GM12878 (cell line): Measurements from ENCODE around the gene CDH4. TPM values are rescaled to one million over a fixed set of nuclear protein-coding genes. Genes with fewer than 3 reads are reported as not detected.

Source experiments
- ATAC-seq: fragments of 200-7000 bp; cut with Tn5 transposase; 3 replicates; pipeline ENCODE4 v1.9.1; 2020; ENCODE audit warnings: mild to moderate bottlenecking, moderate library complexity
- BruUV-seq: library from RNA; stranded (reverse); fragments of 400-500 nt; replicated peaks from 2 replicates; lab custom pipeline; 2021; lab: Mats Ljungman, UMichigan
- CTCF ChIA-PET: fragments of 300-600 bp; sonication (Branson Sonifier 250); formaldehyde crosslinking; extraction: SDS; loops from one replicate; lab custom pipeline; 2021; ENCODE audit warnings: inconsistent platforms; lab: Yijun Ruan, JAX
- POLR2A ChIA-PET: fragments of 350-600 bp; formaldehyde crosslinking; extraction: SDS; loops from one replicate; lab custom pipeline; 2021; ENCODE audit warnings: inconsistent platforms; lab: Charles Lee
- RAD21 ChIA-PET: fragments of 300-600 bp; sonication (Branson Sonifier 250); formaldehyde crosslinking; loops from one replicate; lab custom pipeline; 2023; ENCODE audit warnings: antibody characterized with exemption; ENCODE audit not compliant: unreplicated experiment; lab: Charles Lee
- SMC1A ChIA-PET: fragments of 300-600 bp; sonication (Branson Sonifier 250); formaldehyde crosslinking; loops from one replicate; lab custom pipeline; 2023; ENCODE audit not compliant: unreplicated experiment, uncharacterized antibody; lab: Charles Lee
- DNase-seq: peaks from one replicate; pipeline ENCODE4 v3.0.0-alpha.2; 2011; ENCODE audit warnings: low read depth, low spot score
- FAIRE-seq: peaks from 3 replicates; lab custom pipeline; 2011; peaks lifted over from hg19 to GRCh38; lab: Jason Lieb, UNC
- H2AFZ ChIP-seq: 2 replicates; pipeline ENCODE4 v1.6.0; 2011; ENCODE audit warnings: low read depth, low read length, control low read depth; ENCODE audit not compliant: control insufficient read depth
- H3K27ac ChIP-seq: 2 replicates; pipeline ENCODE4 v1.5.1; 2011; ENCODE audit warnings: control low read depth; ENCODE audit not compliant: control insufficient read depth, insufficient read depth
- H3K27me3 ChIP-seq, 2 experiments: replicated peaks in 1 of 2; 2 replicates each; pipeline versions ENCODE4 v1.6.0 to v1.6.1; 2011; ENCODE audit warnings: low read length in 1 of 2; ENCODE audit not compliant: control insufficient read depth in 2 of 2, insufficient read depth in 2 of 2
- H3K36me3 ChIP-seq, 2 experiments: 2 replicates each; pipeline ENCODE4 v1.5.1; 2011; ENCODE audit warnings: low read length in 1 of 2; ENCODE audit not compliant: control insufficient read depth in 2 of 2, insufficient read depth in 2 of 2
- H3K4me1 ChIP-seq: 2 replicates; pipeline ENCODE4 v1.6.1; 2011; ENCODE audit warnings: mild to moderate bottlenecking, low read length, moderate library complexity, mixed read lengths; ENCODE audit not compliant: control insufficient read depth, insufficient read depth
- H3K4me2 ChIP-seq: 2 replicates; pipeline ENCODE4 v1.6.0; 2011; ENCODE audit warnings: control low read depth; ENCODE audit not compliant: control insufficient read depth, insufficient read depth
- H3K4me3 ChIP-seq: fragments of 200-600 bp; sonication (generic); 2 replicates; pipeline ENCODE4 v1.5.1; 2016
- H3K79me2 ChIP-seq: 2 replicates; pipeline ENCODE4 v1.6.0; 2011; ENCODE audit warnings: low read length; ENCODE audit not compliant: control insufficient read depth, insufficient read depth
- H3K9ac ChIP-seq: 2 replicates; pipeline ENCODE4 v1.8.0; 2011; ENCODE audit warnings: low read length, control low read depth, mixed read lengths; ENCODE audit not compliant: control insufficient read depth, insufficient read depth
- H3K9me3 ChIP-seq: replicated peaks from 3 replicates; pipeline ENCODE4 v1.5.1; 2011; ENCODE audit warnings: mild to moderate bottlenecking, low read length; ENCODE audit not compliant: control insufficient read depth, insufficient read depth
- H4K20me1 ChIP-seq: 2 replicates; pipeline ENCODE4 v1.6.0; 2011; ENCODE audit not compliant: control insufficient read depth, insufficient read depth
- BACH1 ChIP-seq: fragments of 450-650 bp; IDR thresholded peaks from 2 replicates; pipeline ENCODE4 v1.6.1; 2017; ENCODE audit warnings: mild to moderate bottlenecking, borderline replicate concordance
- CBFB ChIP-seq: IDR thresholded peaks from 2 replicates; pipeline ENCODE4 v1.6.1; 2016; ENCODE audit warnings: antibody characterized with exemption, low read depth
- CHD4 ChIP-seq: fragments of 200-600 bp; sonication (generic); IDR thresholded peaks from 2 replicates; pipeline ENCODE4 v1.6.1; 2016; ENCODE audit warnings: mild to moderate bottlenecking
- CREB1 ChIP-seq: IDR thresholded peaks from 2 replicates; pipeline ENCODE4 v1.6.1; 2012; ENCODE audit warnings: low read depth, mild to moderate bottlenecking, inconsistent platforms
- CTCF ChIP-seq, 3 experiments: IDR thresholded peaks in 2 of 3; conservative IDR thresholded peaks in 1 of 3; 2 replicates each; pipeline ENCODE4 v1.5.1; 2011; ENCODE audit warnings: low read depth in 3 of 3, low read length in 3 of 3, mild to moderate bottlenecking in 3 of 3, control low read depth in 2 of 3, moderate library complexity in 2 of 3, inconsistent platforms in 1 of 3, mixed read lengths in 1 of 3; ENCODE audit not compliant: control insufficient read depth in 2 of 3, insufficient read depth in 1 of 3; ENCODE audit errors: extremely low read depth in 1 of 3
- E4F1 ChIP-seq: fragments of 450-650 bp; IDR thresholded peaks from 2 replicates; pipeline ENCODE4 v1.6.1; 2018; ENCODE audit warnings: borderline replicate concordance, mild to moderate bottlenecking; ENCODE audit not compliant: partially characterized antibody
- EED ChIP-seq: sonication (generic); IDR thresholded peaks from 2 replicates; pipeline ENCODE4 v1.6.1; 2016; ENCODE audit warnings: antibody characterized with exemption, low read depth
- KAT2A ChIP-seq: conservative IDR thresholded peaks from 2 replicates; pipeline ENCODE4 v1.6.1; 2011; ENCODE audit warnings: low read depth, low read length; ENCODE audit not compliant: control insufficient read depth
- WRNIP1 ChIP-seq: IDR thresholded peaks from 2 replicates; pipeline ENCODE4 v1.6.1; 2011; ENCODE audit warnings: low read depth, low read length, improper control_type of control experiment, borderline replicate concordance
- WGBS: methylation state at CpG from one replicate; pipeline ENCODE4 v1.1.6; 2016; ENCODE audit warnings: low lambda C conversion rate; ENCODE audit not compliant: insufficient replicate concordance, insufficient coverage; ENCODE audit errors: missing lambda C conversion rate; 5-methylcytosine and 5-hydroxymethylcytosine counted together
- in situ Hi-C: fragments of 300-500 bp; cut with MboI; formaldehyde crosslinking; loops from 9 replicates; pipeline ENCODE4 v1.14.3; 2018; ENCODE audit warnings: mixed read lengths
- intact Hi-C: fragments of 100-400 bp; cut with micrococcal nuclease; formaldehyde crosslinking; loops from one replicate; pipeline ENCODE4 v1.14.2; 2022; ENCODE audit not compliant: unreplicated experiment
- polyA plus RNA-seq, 11 experiments: library from polyadenylated mRNA; depleted of rRNA in 4 of 11; unstranded in 6 of 11; stranded (reverse) in 5 of 11; fragments of >200 nt; fragmentation: Nextera tagmentation in 4 of 11; fragmentation: Illumina TruSeq in 1 of 11; extraction: Ambion mirVana in 4 of 11; extraction: Trizol in 1 of 11; gene quantifications; 1 replicate in 1 of 11; 2 replicates in 10 of 11; pipeline versions ENCODE4 v1.2.1 to v1.2.3, GENCODE V29; 2011 to 2016; ENCODE audit warnings: inconsistent platforms in 2 of 11, missing spikeins in 2 of 11, low read depth in 1 of 11
- total RNA-seq, 4 experiments: library from RNA; depleted of rRNA in 3 of 4; stranded (reverse); fragments of >200 nt in 3 of 4; fragmentation: Illumina TruSeq in 1 of 4; extraction: Trizol in 1 of 4; gene quantifications; 2 replicates each; pipeline versions ENCODE4 v1.2.1 to v1.2.3, GENCODE V29; 2013 to 2021

The CDH4 gene
- total and polyA plus RNA-seq, 10 of the 15 experiments (the other 5 are each of a cell fraction or from before 2014, with no cell fraction given) = not detected

- intact Hi-C loops (no loop called here), in situ Hi-C loops (no loop called here)
- TF ChIP-seq BACH1 (no peak), WRNIP1 (no peak), CTCF (IDR thresholded peaks at IDR 0.05 in 2 of 3, conservative IDR thresholded peaks at IDR 0.05 in 1 of 3; ENCODE audit: control insufficient read depth in 2 of 3, extremely low read depth in 1 of 3, insufficient read depth in 1 of 3, low read depth in 3 of 3, low read length in 3 of 3) (no peak), CBFB (no peak), CREB1 (no peak), KAT2A (no peak), CHD4 (no peak), EED (no peak), E4F1 (no peak)
- Histone ChIP-seq H3K4me2 (no peak overlapping the region), H3K9me3 (no peaks in the 10 kb centered on the region; the same call in 2 of the 3 replicates), H3K27ac (no peak overlapping the region), H2AFZ (no peak overlapping the region), H3K36me3 (no peaks in the 10 kb centered on the region), H3K27me3 (no peaks in the 10 kb centered on the region), H3K4me1 (no peaks in the 10 kb centered on the region), H4K20me1 (no peaks in the 10 kb centered on the region), H3K4me3 (no peak overlapping the region), H3K79me2 (no peaks in the 10 kb centered on the region), H3K9ac (no peak overlapping the region)
- POLR2A ChIA-PET = no interaction called here
- no peak for FAIRE-seq
- BruUV-seq = no TSS peak
- CTCF ChIA-PET = no interaction called here
- DNase-seq = no peak
- ATAC-seq = no peak
- SMC1A ChIA-PET = no interaction called here
- WGBS = 54% methylated on average over 8 of the region's 10 CpGs
- RAD21 ChIA-PET = no interaction called here
Measured at GRCh38 chr20:61451009-61451408, 198.9 kb downstream of the CDH4 start.
